SHP77 (cell line): Measurements from ENCODE around the gene C11orf68.

Source experiments
- DNase-seq, 2 experiments: peaks; one replicate each; lab custom pipeline; 2025; lab: John Stamatoyannopoulos, UW

Gene C11orf68

GRCh38 chr11:65890324-65891218 is 28.3 kb downstream of the C11orf68 start, which contains the start of gene CCDC85B:
Gene CCDC85B (plus strand): TSS chr11:65890673. CDS start chr11:65890784, 111 bp downstream.
- peak; percentile 83 to 90 for DNase-seq

GRCh38 chr11:65888163-65888814 is 30.6 kb downstream of the C11orf68 start, which contains the start of gene FIBP:
Gene FIBP (minus strand): TSS chr11:65888471. CDS start chr11:65888418, 53 bp downstream.
- DNase-seq: peak; percentile 92 to 94

- DNase-seq: no peak
Measured at GRCh38 chr11:65887723-65888162, 31.1 kb downstream of the C11orf68 start.

GRCh38 chr11:65886826-65887722 is 31.8 kb downstream of the C11orf68 start:
- DNase-seq: no peak

- no peak for DNase-seq
Measured at GRCh38 chr11:65885808-65886536, 32.9 kb downstream of the C11orf68 start.

- no peak for DNase-seq
Measured at GRCh38 chr11:65885231-65885630, 33.6 kb downstream of the C11orf68 start.

GRCh38 chr11:65884716-65885092 is 34.2 kb downstream of the C11orf68 start:
- peak; percentile 57 to 64 for DNase-seq

- no peak for DNase-seq
Measured at GRCh38 chr11:65883786-65884715, 34.8 kb downstream of the C11orf68 start.

GRCh38 chr11:65883058-65883761 is 35.7 kb downstream of the C11orf68 start:
- DNase-seq: no peak

- no peak for DNase-seq
Measured at GRCh38 chr11:65882120-65883057, 36.5 kb downstream of the C11orf68 start.

- DNase-seq: no peak
Measured at GRCh38 chr11:65880844-65881421, 37.9 kb downstream of the C11orf68 start.

- no peak for DNase-seq
Measured at GRCh38 chr11:65880027-65880426, 38.8 kb downstream of the C11orf68 start.

GRCh38 chr11:65879617-65880016 is 39.2 kb downstream of the C11orf68 start, which contains the start of gene CTSW:
Gene CTSW (plus strand): TSS chr11:65879837. CDS start chr11:65879855, 18 bp downstream.
- no peak for DNase-seq

GRCh38 chr11:65873318-65874156 is 45.3 kb downstream of the C11orf68 start:
- peak; percentile 88 to 92 for DNase-seq

GRCh38 chr11:65872586-65873317 is 46.1 kb downstream of the C11orf68 start, which contains the start of gene EFEMP2:
Gene EFEMP2 (minus strand): TSS chr11:65872800. CDS start chr11:65872354, 446 bp downstream.
- DNase-seq: no peak
